Measurements from ENCODE around the gene GM2A.

Gene GM2A

DNA sequence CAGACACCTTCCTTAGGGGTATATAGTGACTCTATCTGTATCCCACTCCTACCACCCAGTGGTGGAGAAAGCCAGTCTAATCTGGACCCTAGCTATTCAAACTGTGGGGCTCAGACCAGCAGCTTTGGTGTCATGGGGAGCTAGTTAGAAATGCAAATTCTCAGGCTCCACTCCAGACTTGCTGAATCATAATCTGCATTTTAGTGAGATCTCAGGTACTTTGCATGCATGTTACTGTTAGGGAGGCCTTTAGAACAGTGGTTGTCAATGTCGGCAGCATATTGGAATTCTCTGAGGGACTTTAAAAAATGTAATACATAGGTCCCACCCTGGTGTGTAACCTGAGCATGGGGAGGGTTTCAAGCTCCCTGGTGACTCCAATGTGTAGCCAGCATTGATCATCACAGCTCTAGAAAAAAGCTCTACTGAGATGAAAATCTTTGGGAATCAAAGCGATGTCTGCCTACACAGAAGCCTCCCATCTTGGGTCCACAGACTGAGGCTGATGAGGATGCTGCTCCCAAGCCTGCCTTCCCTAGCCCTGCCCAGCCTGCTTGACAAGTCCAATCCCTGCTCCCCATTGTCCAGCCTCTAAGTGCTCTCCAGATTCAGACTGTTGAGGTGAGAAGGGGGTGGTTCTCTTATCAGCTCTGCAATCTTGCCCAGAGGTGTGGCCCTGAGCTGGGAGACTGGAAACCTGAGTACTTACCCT is 11.9 kb upstream of the GM2A start:
- H3K36me3 ChIP-seq: no peaks in the 10 kb centered on the region
- H3K27ac ChIP-seq: no peak overlapping the region
- H3K4me1 ChIP-seq: peaks cover 0 to 19% (median 0%) of the 10 kb centered on the region in 4 donors
- H3K4me3 ChIP-seq: no peak overlapping the region
- DNase-seq: no peak
- H3K27me3 ChIP-seq: no peaks in the 10 kb centered on the region
- TF ChIP-seq CTCF (IDR thresholded peaks at IDR 0.05): no peak
- no peaks in the 10 kb centered on the region for H3K9me3 ChIP-seq
- intact Hi-C loops (cut with DNase I; ENCODE audit: low total_unique reads): loop anchor here (5.0 kb wide), 1 partner anchor 74 kb away; no protein-coding TSS in a partner anchor

- Histone ChIP-seq H3K9me3 (no peaks in the 10 kb centered on the region), H3K4me3 (no peak overlapping the region), H3K27ac (no peak overlapping the region), H3K36me3 (no peaks in the 10 kb centered on the region), H3K4me1 (peaks cover 0 to 11% (median 0%) of the 10 kb centered on the region in 4 donors), H3K27me3 (no peaks in the 10 kb centered on the region)
- no peak for DNase-seq
- intact Hi-C loops (cut with DNase I; ENCODE audit: low total_unique reads): loop anchor here (5.0 kb wide), 1 partner anchor 76 kb away; no protein-coding TSS in a partner anchor
- no peak for TF ChIP-seq CTCF (IDR thresholded peaks at IDR 0.05)
Observed at GRCh38 chr5:151243127-151243526, 9.9 kb upstream of the GM2A start.

DNA sequence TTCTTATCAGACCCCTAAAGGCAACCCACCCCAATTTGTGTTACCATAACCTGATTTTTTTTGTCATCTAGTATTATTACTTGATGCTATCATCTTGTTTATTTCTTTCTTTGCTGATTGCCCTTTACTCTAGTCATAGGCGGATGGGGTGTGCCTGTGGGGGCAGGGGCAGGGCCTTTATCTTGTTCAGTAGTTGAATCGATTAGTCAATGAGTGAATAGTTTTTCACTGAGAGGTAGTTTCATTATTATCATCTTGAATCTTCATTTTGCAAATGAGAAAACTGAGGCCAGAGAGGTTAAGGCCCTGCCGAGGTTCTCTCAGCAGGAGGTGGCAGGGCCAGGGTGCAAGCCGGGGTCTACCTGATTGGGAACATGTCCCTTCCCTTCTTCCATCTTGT is 9.4 kb upstream of the GM2A start:
- Histone ChIP-seq H3K4me1 (peaks cover 0 to 6% (median 0%) of the 10 kb centered on the region in 4 donors), H3K4me3 (no peak overlapping the region), H3K9me3 (no peaks in the 10 kb centered on the region), H3K27me3 (no peaks in the 10 kb centered on the region), H3K27ac (no peak overlapping the region), H3K36me3 (no peaks in the 10 kb centered on the region)
- TF ChIP-seq CTCF (IDR thresholded peaks at IDR 0.05): no peak
- no peak for DNase-seq
- intact Hi-C loops (cut with DNase I; ENCODE audit: low total_unique reads): loop anchor here (5.0 kb wide), 1 partner anchor 76 kb away; no protein-coding TSS in a partner anchor

DNA sequence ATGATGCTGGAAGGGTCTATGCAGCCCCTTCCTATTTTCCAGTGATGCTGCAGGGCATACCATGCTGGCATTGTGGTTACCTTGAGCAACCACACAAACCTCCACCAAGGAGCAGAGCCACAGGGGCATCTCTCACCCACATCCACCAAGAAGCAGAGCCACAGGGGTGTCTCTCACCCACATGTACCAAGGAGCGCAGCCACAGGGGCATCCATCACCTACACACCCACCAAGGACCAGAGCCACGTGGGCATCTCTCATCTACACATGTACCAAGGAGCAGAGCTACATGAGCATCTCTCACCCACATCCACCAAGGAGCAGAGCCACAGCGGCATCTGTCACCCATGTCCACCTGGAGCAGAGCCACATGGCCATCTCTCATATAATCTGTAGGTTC is 8.8 kb upstream of the GM2A start:
- Histone ChIP-seq H3K4me3 (no peak overlapping the region), H3K27me3 (no peaks in the 10 kb centered on the region), H3K9me3 (no peaks in the 10 kb centered on the region), H3K36me3 (no peaks in the 10 kb centered on the region), H3K4me1 (peaks cover 0 to under 1% (median 0%) of the 10 kb centered on the region in 4 donors), H3K27ac (no peak overlapping the region)
- DNase-seq: no peak
- no peak for TF ChIP-seq CTCF (IDR thresholded peaks at IDR 0.05)
- intact Hi-C loops (cut with DNase I; ENCODE audit: low total_unique reads): loop anchor here (5.0 kb wide), 1 partner anchor 77 kb away; no protein-coding TSS in a partner anchor

- H3K9me3 ChIP-seq: no peaks in the 10 kb centered on the region
- no peak overlapping the region for H3K4me3 ChIP-seq
- H3K36me3 ChIP-seq: no peaks in the 10 kb centered on the region
- no peak for DNase-seq
- H3K27me3 ChIP-seq: no peaks in the 10 kb centered on the region
- no peaks in the 10 kb centered on the region for H3K4me1 ChIP-seq
- TF ChIP-seq CTCF (IDR thresholded peaks at IDR 0.05): no peak
- intact Hi-C loops (cut with DNase I; ENCODE audit: low total_unique reads): no loop called here
- H3K27ac ChIP-seq: no peak overlapping the region
Observed at GRCh38 chr5:151245680-151246219, 7.2 kb upstream of the GM2A start.

Measured in tibial artery (tissue), 4 donors.